ENCODE measurements around the gene GAB4.

Gene GAB4

DNA sequence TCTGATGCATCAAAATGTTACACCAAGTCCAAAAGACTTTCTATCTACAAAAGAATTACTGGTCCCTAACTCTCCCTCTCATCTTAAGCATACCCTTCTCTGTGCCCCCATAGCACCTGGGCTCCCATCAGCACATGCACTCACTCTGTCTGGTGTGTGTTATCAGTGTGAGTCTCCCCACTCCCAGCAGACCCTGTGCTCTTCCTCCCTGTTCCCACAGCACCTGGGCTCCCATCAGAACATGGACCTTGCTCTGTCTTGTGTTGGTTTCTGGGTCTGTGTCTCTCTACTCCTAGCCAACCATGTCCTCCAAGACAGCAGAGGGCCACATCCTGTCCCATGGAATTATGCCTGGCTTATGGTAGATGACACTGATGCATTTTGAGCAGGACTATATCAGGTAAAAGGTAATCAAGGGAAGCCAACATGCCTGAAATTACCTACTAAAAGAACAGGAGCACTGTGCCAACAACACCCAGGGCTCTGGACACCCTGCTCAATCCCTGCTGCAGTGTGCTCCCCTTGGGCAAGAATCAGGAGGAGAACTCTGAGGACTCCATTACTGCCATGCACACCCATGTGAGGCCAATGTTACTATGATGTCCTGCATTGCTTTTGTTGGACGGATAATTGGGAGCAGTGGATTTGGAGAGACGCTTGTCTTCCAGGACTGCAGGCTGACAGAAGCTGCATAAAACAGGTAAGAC lies 34.3 kb downstream of the GAB4 start:
- Histone ChIP-seq H3K4me3 (ENCODE audit: low read length) (no peak overlapping the region), H3K9me3 (ENCODE audit: low read length) (no peaks in the 10 kb centered on the region), H3K36me3 (ENCODE audit: insufficient read depth, low read length) (no peaks in the 10 kb centered on the region), H2AFZ (ENCODE audit: low read depth, low read length) (no peak overlapping the region), H3K4me1 (ENCODE audit: insufficient read depth, low read length) (no peaks in the 10 kb centered on the region), H3K27me3 (ENCODE audit: insufficient read depth, low read length) (no peaks in the 10 kb centered on the region)

- H3K4me1 ChIP-seq (ENCODE audit: insufficient read depth, low read length): no peaks in the 10 kb centered on the region
- H3K27me3 ChIP-seq (ENCODE audit: insufficient read depth, low read length): peaks cover 3% of the 10 kb centered on the region
- H3K9me3 ChIP-seq (ENCODE audit: low read length): no peaks in the 10 kb centered on the region
- H3K4me3 ChIP-seq (ENCODE audit: low read length): no peak overlapping the region
- H3K36me3 ChIP-seq (ENCODE audit: insufficient read depth, low read length): no peaks in the 10 kb centered on the region
- H2AFZ ChIP-seq (ENCODE audit: low read depth, low read length): no peak overlapping the region
These were observed 35.7 kb downstream of the GAB4 start for GRCh38 chr22:16972311-16972710.

DNA sequence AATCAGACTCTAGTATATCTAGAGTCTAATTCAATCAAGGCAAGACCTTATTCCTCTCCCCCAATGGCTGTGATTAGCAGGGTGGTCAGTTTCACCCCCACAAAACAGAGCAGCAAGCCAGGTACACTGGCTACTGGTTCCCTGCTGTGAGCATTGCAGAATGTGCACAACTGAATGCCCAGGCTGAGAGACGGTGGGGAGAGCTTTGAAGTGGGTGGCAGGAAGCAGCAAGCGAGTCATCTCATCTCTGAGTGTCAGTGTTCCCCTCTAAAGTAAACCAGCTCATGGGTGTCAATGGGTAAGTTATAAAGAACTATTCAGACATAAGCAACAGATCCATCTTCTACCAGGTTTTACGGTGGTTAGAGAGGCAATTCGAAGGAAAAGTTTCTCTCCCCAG lies 37.6 kb downstream of the GAB4 start:
- H3K36me3 ChIP-seq (ENCODE audit: insufficient read depth, low read length): no peaks in the 10 kb centered on the region
- peaks cover 3% of the 10 kb centered on the region for H3K27me3 ChIP-seq (ENCODE audit: insufficient read depth, low read length)
- no peak overlapping the region for H2AFZ ChIP-seq (ENCODE audit: low read depth, low read length)
- H3K9me3 ChIP-seq (ENCODE audit: low read length): no peaks in the 10 kb centered on the region
- H3K4me3 ChIP-seq (ENCODE audit: low read length): no peak overlapping the region
- H3K4me1 ChIP-seq (ENCODE audit: insufficient read depth, low read length): no peaks in the 10 kb centered on the region

DNA sequence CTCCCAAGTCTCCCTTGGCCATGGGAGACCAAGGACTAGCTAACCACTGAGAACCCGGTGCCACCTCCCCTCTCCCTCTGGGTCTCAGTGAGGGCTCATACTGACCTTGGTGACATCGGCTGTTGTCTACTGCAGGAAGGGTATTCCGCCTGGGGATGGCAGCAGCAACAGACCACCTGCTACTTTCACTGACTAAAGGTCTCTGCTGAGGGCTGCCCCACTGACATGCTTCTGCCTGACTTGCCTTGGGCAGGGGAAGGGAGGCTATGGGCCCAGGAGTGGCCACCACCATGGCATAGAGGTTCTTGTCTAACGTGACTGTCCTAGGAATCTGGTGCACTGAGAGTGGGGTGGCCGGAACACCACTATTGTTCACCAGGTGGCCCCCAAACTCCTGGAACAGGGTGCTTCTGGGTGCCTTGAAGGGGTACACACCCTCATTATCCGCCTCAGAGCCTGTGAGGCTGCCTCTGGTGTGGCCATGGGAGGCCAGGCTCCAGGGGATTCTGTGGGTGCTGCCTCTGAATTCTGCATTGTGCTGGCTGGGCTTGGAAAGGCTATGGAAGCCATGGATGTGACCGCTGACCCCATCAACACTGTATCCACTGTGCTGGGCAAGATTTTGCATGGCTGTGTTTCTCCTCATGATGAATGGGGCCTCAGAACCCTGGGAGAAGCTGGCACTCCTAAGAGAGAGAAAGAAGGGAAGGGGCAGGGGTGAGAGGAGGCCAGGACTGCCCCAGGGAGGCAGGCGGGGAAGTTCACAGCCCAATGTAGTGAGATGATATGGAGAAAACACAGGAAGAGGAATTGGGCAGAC lies 38.3 kb downstream of the GAB4 start:
- Histone ChIP-seq H2AFZ (ENCODE audit: low read depth, low read length) (no peak overlapping the region), H3K4me3 (ENCODE audit: low read length) (no peak overlapping the region), H3K4me1 (ENCODE audit: insufficient read depth, low read length) (no peaks in the 10 kb centered on the region), H3K27me3 (ENCODE audit: insufficient read depth, low read length) (peaks cover 3% of the 10 kb centered on the region), H3K9me3 (ENCODE audit: low read length) (no peaks in the 10 kb centered on the region), H3K36me3 (ENCODE audit: insufficient read depth, low read length) (no peaks in the 10 kb centered on the region)

DNA sequence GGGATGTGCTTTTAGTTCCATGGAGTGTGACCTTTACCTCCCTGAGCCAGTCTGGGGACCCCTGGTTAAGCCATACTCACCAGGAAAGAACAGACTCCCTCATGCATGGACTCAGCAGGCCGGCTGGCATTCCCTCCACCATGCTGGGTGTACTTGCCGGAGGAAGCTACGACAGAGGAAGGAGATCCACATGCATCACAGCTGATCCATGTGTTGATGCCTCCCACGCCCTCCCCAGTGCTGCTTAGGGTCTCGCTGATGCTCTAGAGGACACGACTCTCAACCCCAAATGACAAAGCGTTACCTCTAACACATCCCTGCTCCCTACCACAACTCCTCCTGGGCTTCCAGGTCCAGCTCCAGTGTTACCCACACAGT lies 39.8 kb downstream of the GAB4 start:
- H3K27me3 ChIP-seq (ENCODE audit: insufficient read depth, low read length): peaks cover 3% of the 10 kb centered on the region
- H3K4me3 ChIP-seq (ENCODE audit: low read length): no peak overlapping the region
- no peak overlapping the region for H2AFZ ChIP-seq (ENCODE audit: low read depth, low read length)
- no peaks in the 10 kb centered on the region for H3K9me3 ChIP-seq (ENCODE audit: low read length)
- no peaks in the 10 kb centered on the region for H3K4me1 ChIP-seq (ENCODE audit: insufficient read depth, low read length)
- no peaks in the 10 kb centered on the region for H3K36me3 ChIP-seq (ENCODE audit: insufficient read depth, low read length)

GRCh38 chr22:16967453-16968217 lies 40.4 kb downstream of the GAB4 start:
- H3K9me3 ChIP-seq (ENCODE audit: low read length): no peaks in the 10 kb centered on the region

GRCh38 chr22:16966251-16966650 lies 41.8 kb downstream of the GAB4 start:
- Histone ChIP-seq H2AFZ (ENCODE audit: low read depth, low read length) (no peak overlapping the region), H3K36me3 (ENCODE audit: insufficient read depth, low read length) (no peaks in the 10 kb centered on the region), H3K4me3 (ENCODE audit: low read length) (no peak overlapping the region), H3K4me1 (ENCODE audit: insufficient read depth, low read length) (no peaks in the 10 kb centered on the region), H3K9me3 (ENCODE audit: low read length) (no peaks in the 10 kb centered on the region), H3K27me3 (ENCODE audit: insufficient read depth, low read length) (peaks cover 3% of the 10 kb centered on the region)

More at GRCh38 chr22:16967453-16968217, 40.4 kb downstream of the GAB4 start:
- H3K27me3 ChIP-seq (ENCODE audit: insufficient read depth, low read length): peaks cover 3% of the 10 kb centered on the region
- no peak overlapping the region for H3K4me3 ChIP-seq (ENCODE audit: low read length)
- no peak overlapping the region for H2AFZ ChIP-seq (ENCODE audit: low read depth, low read length)
- H3K4me1 ChIP-seq (ENCODE audit: insufficient read depth, low read length): no peaks in the 10 kb centered on the region
- H3K36me3 ChIP-seq (ENCODE audit: insufficient read depth, low read length): no peaks in the 10 kb centered on the region

GRCh38 chr22:16965560-16965959 lies 42.5 kb downstream of the GAB4 start:
- Histone ChIP-seq H2AFZ (ENCODE audit: low read depth, low read length) (no peak overlapping the region), H3K36me3 (ENCODE audit: insufficient read depth, low read length) (no peaks in the 10 kb centered on the region), H3K27me3 (ENCODE audit: insufficient read depth, low read length) (peaks cover 3% of the 10 kb centered on the region), H3K9me3 (ENCODE audit: low read length) (no peaks in the 10 kb centered on the region), H3K4me3 (ENCODE audit: low read length) (no peak overlapping the region), H3K4me1 (ENCODE audit: insufficient read depth, low read length) (no peaks in the 10 kb centered on the region)

- H3K4me3 ChIP-seq (ENCODE audit: low read length): no peak overlapping the region
- no peaks in the 10 kb centered on the region for H3K9me3 ChIP-seq (ENCODE audit: low read length)
- no peaks in the 10 kb centered on the region for H3K4me1 ChIP-seq (ENCODE audit: insufficient read depth, low read length)
- no peaks in the 10 kb centered on the region for H3K36me3 ChIP-seq (ENCODE audit: insufficient read depth, low read length)
- no peak overlapping the region for H2AFZ ChIP-seq (ENCODE audit: low read depth, low read length)
- H3K27me3 ChIP-seq (ENCODE audit: insufficient read depth, low read length): peaks cover 3% of the 10 kb centered on the region
These were observed 42.9 kb downstream of the GAB4 start for GRCh38 chr22:16965083-16965482.

- H3K4me3 ChIP-seq (ENCODE audit: low read length): no peak overlapping the region
These were observed 43.7 kb downstream of the GAB4 start for GRCh38 chr22:16964366-16964765.

DNA sequence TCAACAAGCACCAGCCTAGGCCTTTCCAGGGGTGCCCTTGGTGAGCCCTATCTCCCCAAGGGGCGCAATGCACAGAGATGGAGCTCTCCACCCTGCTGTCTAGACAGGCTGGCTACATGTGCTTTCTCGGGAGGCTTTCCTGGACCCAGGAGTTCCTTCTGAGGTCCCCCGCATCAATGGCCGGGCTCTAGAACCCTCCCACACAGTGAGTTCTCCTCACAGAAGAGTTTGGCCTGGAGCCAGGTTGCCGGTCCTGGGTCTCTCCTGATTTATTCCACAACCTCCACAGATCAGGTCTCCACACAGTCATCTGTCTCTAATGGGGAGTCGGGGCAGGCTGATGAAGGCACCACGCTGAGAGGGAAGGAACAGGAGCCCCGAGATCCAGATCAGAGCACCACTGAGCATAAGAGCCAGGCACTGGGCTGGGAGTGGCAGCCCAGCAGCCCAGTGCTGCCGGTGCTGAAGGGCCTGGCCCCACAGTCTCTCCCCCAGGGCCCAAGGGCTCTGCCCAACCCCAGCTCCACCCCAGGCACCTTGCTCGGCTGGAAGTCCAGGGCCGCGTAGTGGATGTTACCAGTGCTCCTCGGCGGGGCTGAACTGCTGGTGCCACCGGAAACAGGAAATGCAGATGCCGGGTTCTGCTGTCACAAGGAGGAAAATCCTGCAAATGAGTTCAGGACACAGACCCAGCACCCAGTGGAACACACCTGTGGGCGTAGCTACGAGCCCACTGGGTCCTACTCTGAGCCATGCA lies 44.7 kb downstream of the GAB4 start:
- Histone ChIP-seq H3K4me3 (ENCODE audit: low read length) (no peak overlapping the region), H3K36me3 (ENCODE audit: insufficient read depth, low read length) (no peaks in the 10 kb centered on the region), H2AFZ (ENCODE audit: low read depth, low read length) (no peak overlapping the region), H3K4me1 (ENCODE audit: insufficient read depth, low read length) (no peaks in the 10 kb centered on the region), H3K9me3 (ENCODE audit: low read length) (no peaks in the 10 kb centered on the region), H3K27me3 (ENCODE audit: insufficient read depth, low read length) (peaks cover 2% of the 10 kb centered on the region)

More at GRCh38 chr22:16964366-16964765, 43.7 kb downstream of the GAB4 start:
- Histone ChIP-seq H3K9me3 (ENCODE audit: low read length) (no peaks in the 10 kb centered on the region), H3K27me3 (ENCODE audit: insufficient read depth, low read length) (peaks cover 3% of the 10 kb centered on the region), H2AFZ (ENCODE audit: low read depth, low read length) (no peak overlapping the region), H3K36me3 (ENCODE audit: insufficient read depth, low read length) (no peaks in the 10 kb centered on the region), H3K4me1 (ENCODE audit: insufficient read depth, low read length) (no peaks in the 10 kb centered on the region)

DNA sequence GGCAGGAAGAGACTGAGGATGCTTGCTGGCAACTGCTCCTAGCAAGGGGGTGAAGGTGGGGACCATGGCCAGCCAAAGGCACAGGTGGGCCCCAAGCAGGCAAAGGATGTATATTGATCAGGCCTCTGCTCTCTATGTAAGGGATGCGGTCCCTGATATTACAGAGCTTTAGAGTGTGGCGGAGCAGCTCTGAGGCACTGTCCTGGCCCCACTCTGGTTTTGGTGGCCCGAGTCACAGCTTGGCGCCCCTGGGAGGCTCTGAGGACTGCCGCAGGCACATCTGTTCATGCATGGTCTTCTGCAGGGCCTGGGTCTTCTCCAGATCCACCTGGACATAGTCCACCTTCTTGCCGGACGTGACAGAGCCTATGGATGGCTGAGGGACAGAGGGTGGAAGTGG lies 45.5 kb downstream of the GAB4 start:
- H3K36me3 ChIP-seq (ENCODE audit: insufficient read depth, low read length): no peaks in the 10 kb centered on the region

More for the DNA sequence above, 45.5 kb downstream of the GAB4 start:
- H3K4me3 ChIP-seq (ENCODE audit: low read length): no peak overlapping the region
- no peaks in the 10 kb centered on the region for H3K27me3 ChIP-seq (ENCODE audit: insufficient read depth, low read length)
- H3K9me3 ChIP-seq (ENCODE audit: low read length): no peaks in the 10 kb centered on the region
- H3K4me1 ChIP-seq (ENCODE audit: insufficient read depth, low read length): no peaks in the 10 kb centered on the region
- H2AFZ ChIP-seq (ENCODE audit: low read depth, low read length): no peak overlapping the region

Measured in neuron (in vitro differentiated cells).